Activated gamma-delta T cell (primary cell): ENCODE data around the gene COX6A1.
"Not testable (repeated sequence)": the region's sequence is repeated elsewhere in the genome, so short reads cannot be mapped to it uniquely, and the experiment has no call there.

Source experiments
- DNase-seq: peaks from one replicate; lab custom pipeline; 2025; lab: John Stamatoyannopoulos, UW

The COX6A1 gene

GRCh38 chr12:120468325-120468820, 30.5 kb downstream of the COX6A1 start:
- no peak for DNase-seq

GRCh38 chr12:120468821-120469449, 31.0 kb downstream of the COX6A1 start:
- peak; percentile 30 for DNase-seq

GRCh38 chr12:120469450-120470149, 31.7 kb downstream of the COX6A1 start, which contains the start of gene SRSF9:
SRSF9 (minus strand) TSS chr12:120469748; CDS start chr12:120469609, 139 bp downstream.
- DNase-seq, result peak; percentile 98

GRCh38 chr12:120470150-120470784, 32.4 kb downstream of the COX6A1 start:
- DNase-seq, result no peak

GRCh38 chr12:120472521-120472920, 34.6 kb downstream of the COX6A1 start:
- DNase-seq, result no peak

GRCh38 chr12:120473807-120474615, 36.1 kb downstream of the COX6A1 start:
- DNase-seq, result no peak

GRCh38 chr12:120474616-120474960, 36.7 kb downstream of the COX6A1 start:
- no peak for DNase-seq

GRCh38 chr12:120475643-120476042, 37.7 kb downstream of the COX6A1 start:
- DNase-seq, result no peak

- no peak for DNase-seq
Observed at GRCh38 chr12:120479458-120479857, 41.5 kb downstream of the COX6A1 start.

GRCh38 chr12:120480211-120480610, 42.3 kb downstream of the COX6A1 start:
- no peak for DNase-seq

GRCh38 chr12:120481022-120481767, 43.3 kb downstream of the COX6A1 start:
- DNase-seq, result no peak

GRCh38 chr12:120483621-120484020, 45.7 kb downstream of the COX6A1 start:
- DNase-seq, result no peak

GRCh38 chr12:120485961-120486881, 48.3 kb downstream of the COX6A1 start:
- no peak for DNase-seq

GRCh38 chr12:120487552-120487951, 49.6 kb downstream of the COX6A1 start:
- DNase-seq, result not testable (repeated sequence)

- no peak for DNase-seq
Observed at GRCh38 chr12:120488057-120488640, 50.2 kb downstream of the COX6A1 start.

- no peak for DNase-seq
Observed at GRCh38 chr12:120489018-120489417, 51.1 kb downstream of the COX6A1 start.

- no peak for DNase-seq
Observed at GRCh38 chr12:120490325-120490724, 52.4 kb downstream of the COX6A1 start.
